Smooth muscle cell (in vitro differentiated cells): ENCODE results near the gene CLPSL2. TPM values are rescaled to one million over a fixed set of nuclear protein-coding genes. Genes with fewer than 3 reads are reported as not detected.

Experiments used
- DNase-seq: peaks from one replicate; lab custom pipeline; 2025; ENCODE audit not compliant: unreplicated experiment; lab: John Stamatoyannopoulos, UW
- H2AFZ ChIP-seq: fragments of 200-600 bp; sonication (generic); 2 replicates; pipeline ENCODE4 v1.6.0; 2016; ENCODE audit warnings: antibody characterized with exemption, low read depth, mild to moderate bottlenecking
- H3F3A ChIP-seq: fragments of 200-600 bp; sonication (generic); 2 replicates; pipeline ENCODE4 v1.6.0; 2017; ENCODE audit warnings: antibody characterized with exemption, low read depth
- H3K27ac ChIP-seq: fragments of 200-600 bp; sonication (generic); 2 replicates; pipeline ENCODE4 v1.5.1; 2016; ENCODE audit warnings: low read depth, mild to moderate bottlenecking
- H3K27me3 ChIP-seq: fragments of 200-600 bp; sonication (generic); 2 replicates; pipeline ENCODE4 v1.6.1; 2016; ENCODE audit warnings: low read depth, mild to moderate bottlenecking
- H3K36me3 ChIP-seq: fragments of 200-600 bp; sonication (generic); 2 replicates; pipeline ENCODE4 v1.5.1; 2016; ENCODE audit warnings: low read depth
- H3K4me1 ChIP-seq: fragments of 200-600 bp; sonication (generic); 2 replicates; pipeline ENCODE4 v1.5.1; 2016; ENCODE audit warnings: low read depth
- H3K4me2 ChIP-seq: fragments of 200-600 bp; sonication (generic); 2 replicates; pipeline ENCODE4 v1.6.0; 2016; ENCODE audit warnings: mild to moderate bottlenecking
- H3K4me3 ChIP-seq: fragments of 200-600 bp; sonication (generic); 2 replicates; pipeline ENCODE4 v1.5.1; 2016; ENCODE audit warnings: mild to moderate bottlenecking
- H3K79me2 ChIP-seq: fragments of 200-600 bp; sonication (generic); 2 replicates; pipeline ENCODE4 v1.6.0; 2016; ENCODE audit warnings: low read depth, mild to moderate bottlenecking
- H3K9ac ChIP-seq: fragments of 200-600 bp; sonication (generic); 2 replicates; pipeline ENCODE4 v1.6.0; 2016; ENCODE audit warnings: low read depth
- H3K9me3 ChIP-seq: fragments of 200-600 bp; sonication (generic); replicated peaks from 2 replicates; pipeline ENCODE4 v1.5.1; 2016; ENCODE audit warnings: low read depth
- H4K20me1 ChIP-seq: fragments of 200-600 bp; sonication (generic); 2 replicates; pipeline ENCODE4 v1.6.0; 2016; ENCODE audit warnings: low read depth
- CTCF ChIP-seq: fragments of 200-600 bp; sonication (generic); IDR thresholded peaks from 2 replicates; pipeline ENCODE4 v1.5.1; 2017; ENCODE audit warnings: borderline replicate concordance, mild to moderate bottlenecking, antibody characterized with exemption; ENCODE audit not compliant: insufficient read depth, poor library complexity, severe bottlenecking
- WGBS: methylation state at CpG from one replicate; pipeline ENCODE4 v1.1.7; 2016; ENCODE audit warnings: low lambda C conversion rate; 5-methylcytosine and 5-hydroxymethylcytosine counted together
- polyA plus RNA-seq: library from polyadenylated mRNA; unstranded; fragments of >200 nt; fragmentation: Nextera tagmentation; extraction: Ambion mirVana; gene quantifications from 2 replicates; pipeline ENCODE4 v1.2.1, GENCODE V29; 2016
- total RNA-seq: library from RNA; depleted of rRNA; stranded (reverse); fragments of >200 nt; gene quantifications from 2 replicates; pipeline ENCODE4 v1.2.3, GENCODE V29; 2014

Gene CLPSL2
- total and polyA plus RNA-seq, 2 experiments from 2014 or later, result 2.0 TPM; not detected in 1

- Histone ChIP-seq H3K9ac (no peak overlapping the region), H3K27me3 (peaks cover 24% of the 10 kb centered on the region), H3K27ac (no peak overlapping the region), H3K79me2 (no peaks in the 10 kb centered on the region), H4K20me1 (no peaks in the 10 kb centered on the region), H3K9me3 (no peaks in the 10 kb centered on the region), H2AFZ (no peak overlapping the region), H3K4me3 (no peak overlapping the region), H3K4me1 (no peaks in the 10 kb centered on the region), H3K4me2 (no peak overlapping the region), H3K36me3 (no peaks in the 10 kb centered on the region), H3F3A (no peaks in the 10 kb centered on the region)
- no peak for TF ChIP-seq CTCF
- DNase-seq, result no peak
- WGBS, result 88% methylated on average over 25 of the region's 25 CpGs
These were observed 10.4 kb downstream of the CLPSL2 start for GRCh38 chr6:35786810-35787209.

- 92% methylated on average over 13 of the region's 13 CpGs for WGBS
- Histone ChIP-seq H3F3A (no peaks in the 10 kb centered on the region), H3K9me3 (no peaks in the 10 kb centered on the region), H3K9ac (no peak overlapping the region), H3K79me2 (no peaks in the 10 kb centered on the region), H3K36me3 (no peaks in the 10 kb centered on the region), H3K27me3 (peaks cover 24% of the 10 kb centered on the region), H3K4me2 (no peak overlapping the region), H3K27ac (no peak overlapping the region), H3K4me3 (no peak overlapping the region), H2AFZ (no peak overlapping the region), H4K20me1 (no peaks in the 10 kb centered on the region), H3K4me1 (no peaks in the 10 kb centered on the region)
- DNase-seq, result no peak
- TF ChIP-seq CTCF, result no peak
These were observed 11.1 kb downstream of the CLPSL2 start for GRCh38 chr6:35787266-35788218.

- no peak overlapping the region for H3K27ac ChIP-seq
- no peaks in the 10 kb centered on the region for H3K36me3 ChIP-seq
- H3K4me1 ChIP-seq, result no peaks in the 10 kb centered on the region
- no peak overlapping the region for H3K4me2 ChIP-seq
- no peaks in the 10 kb centered on the region for H3K79me2 ChIP-seq
- no peaks in the 10 kb centered on the region for H3K9me3 ChIP-seq
- no peaks in the 10 kb centered on the region for H3F3A ChIP-seq
- no peak for TF ChIP-seq CTCF
- DNase-seq, result no peak
- H2AFZ ChIP-seq, result no peak overlapping the region
- 78% methylated on average over 4 of the region's 4 CpGs for WGBS
- no peaks in the 10 kb centered on the region for H4K20me1 ChIP-seq
- H3K4me3 ChIP-seq, result no peak overlapping the region
- H3K27me3 ChIP-seq, result peaks cover 24% of the 10 kb centered on the region
- no peak overlapping the region for H3K9ac ChIP-seq
These were observed 12.1 kb downstream of the CLPSL2 start for GRCh38 chr6:35788423-35788982.
